ENCODE measurements around the gene AQP2.

DNA sequence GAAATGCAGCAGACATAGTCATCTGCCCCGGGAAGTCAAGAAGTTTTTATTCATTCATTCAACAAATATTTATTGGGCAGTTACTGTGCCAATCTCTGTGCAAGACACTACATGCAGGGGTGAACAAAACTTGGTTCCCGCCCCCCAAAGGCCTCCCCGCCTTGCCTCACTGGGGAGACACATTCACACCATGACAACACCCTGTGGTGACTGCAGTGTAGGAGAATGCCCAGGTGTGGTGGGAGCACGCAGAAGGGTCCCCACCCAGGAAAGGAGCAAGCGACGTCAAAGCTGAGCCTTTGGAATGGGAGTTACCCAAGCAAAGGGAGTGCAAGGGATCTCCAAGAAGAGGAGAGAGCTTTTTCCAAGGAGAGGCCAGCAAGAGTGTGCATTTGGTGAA lies 20.6 kb downstream of the AQP2 start:
- no peak for TF ChIP-seq ELF4 (CRISPR knock-in tag; IDR thresholded peaks at IDR 0.05; ENCODE audit: borderline replicate concordance)
- TF ChIP-seq FIP1L1 (IDR thresholded peaks at IDR 0.05; ENCODE audit: borderline replicate concordance, insufficient read depth, low read depth, low read length), result no peak
- no peak for TF ChIP-seq SMAD3 (CRISPR knock-in tag; IDR thresholded peaks at IDR 0.05)
- no peak for TF ChIP-seq ZNF773 (CRISPR knock-in tag; IDR thresholded peaks at IDR 0.05; ENCODE audit: borderline replicate concordance)
- TF ChIP-seq, protein P1, sequence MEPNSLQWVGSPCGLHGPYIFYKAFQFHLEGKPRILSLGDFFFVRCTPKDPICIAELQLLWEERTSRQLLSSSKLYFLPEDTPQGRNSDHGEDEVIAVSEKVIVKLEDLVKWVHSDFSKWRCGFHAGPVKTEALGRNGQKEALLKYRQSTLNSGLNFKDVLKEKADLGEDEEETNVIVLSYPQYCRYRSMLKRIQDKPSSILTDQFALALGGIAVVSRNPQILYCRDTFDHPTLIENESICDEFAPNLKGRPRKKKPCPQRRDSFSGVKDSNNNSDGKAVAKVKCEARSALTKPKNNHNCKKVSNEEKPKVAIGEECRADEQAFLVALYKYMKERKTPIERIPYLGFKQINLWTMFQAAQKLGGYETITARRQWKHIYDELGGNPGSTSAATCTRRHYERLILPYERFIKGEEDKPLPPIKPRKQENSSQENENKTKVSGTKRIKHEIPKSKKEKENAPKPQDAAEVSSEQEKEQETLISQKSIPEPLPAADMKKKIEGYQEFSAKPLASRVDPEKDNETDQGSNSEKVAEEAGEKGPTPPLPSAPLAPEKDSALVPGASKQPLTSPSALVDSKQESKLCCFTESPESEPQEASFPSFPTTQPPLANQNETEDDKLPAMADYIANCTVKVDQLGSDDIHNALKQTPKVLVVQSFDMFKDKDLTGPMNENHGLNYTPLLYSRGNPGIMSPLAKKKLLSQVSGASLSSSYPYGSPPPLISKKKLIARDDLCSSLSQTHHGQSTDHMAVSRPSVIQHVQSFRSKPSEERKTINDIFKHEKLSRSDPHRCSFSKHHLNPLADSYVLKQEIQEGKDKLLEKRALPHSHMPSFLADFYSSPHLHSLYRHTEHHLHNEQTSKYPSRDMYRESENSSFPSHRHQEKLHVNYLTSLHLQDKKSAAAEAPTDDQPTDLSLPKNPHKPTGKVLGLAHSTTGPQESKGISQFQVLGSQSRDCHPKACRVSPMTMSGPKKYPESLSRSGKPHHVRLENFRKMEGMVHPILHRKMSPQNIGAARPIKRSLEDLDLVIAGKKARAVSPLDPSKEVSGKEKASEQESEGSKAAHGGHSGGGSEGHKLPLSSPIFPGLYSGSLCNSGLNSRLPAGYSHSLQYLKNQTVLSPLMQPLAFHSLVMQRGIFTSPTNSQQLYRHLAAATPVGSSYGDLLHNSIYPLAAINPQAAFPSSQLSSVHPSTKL (CRISPR knock-in tag; IDR thresholded peaks at IDR 0.05), result no peak
- TF ChIP-seq ZNF263 (CRISPR knock-in tag; IDR thresholded peaks at IDR 0.05), result no peak
- TF ChIP-seq POLR2A (IDR thresholded peaks at IDR 0.05; ENCODE audit: insufficient read depth in 1 of 2, low read depth in 2 of 2, low read length in 2 of 2), result no peak
- no peak for TF ChIP-seq ZNF576 (CRISPR knock-in tag; IDR thresholded peaks at IDR 0.05)
- TF ChIP-seq, protein P2, sequence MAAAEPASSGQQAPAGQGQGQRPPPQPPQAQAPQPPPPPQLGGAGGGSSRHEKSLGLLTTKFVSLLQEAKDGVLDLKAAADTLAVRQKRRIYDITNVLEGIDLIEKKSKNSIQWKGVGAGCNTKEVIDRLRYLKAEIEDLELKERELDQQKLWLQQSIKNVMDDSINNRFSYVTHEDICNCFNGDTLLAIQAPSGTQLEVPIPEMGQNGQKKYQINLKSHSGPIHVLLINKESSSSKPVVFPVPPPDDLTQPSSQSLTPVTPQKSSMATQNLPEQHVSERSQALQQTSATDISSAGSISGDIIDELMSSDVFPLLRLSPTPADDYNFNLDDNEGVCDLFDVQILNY (CRISPR knock-in tag; conservative IDR thresholded peaks at IDR 0.05), result no peak
- no peak for TF ChIP-seq ZNF326 (CRISPR knock-in tag; IDR thresholded peaks at IDR 0.05; ENCODE audit: borderline replicate concordance)
- no peak for TF ChIP-seq POLR2AphosphoS5 (IDR thresholded peaks at IDR 0.05; ENCODE audit: low read depth, low read length)
- no peak for TF ChIP-seq CTCF (CRISPR knock-in tag; IDR thresholded peaks at IDR 0.05)
- TF ChIP-seq, protein P3, sequence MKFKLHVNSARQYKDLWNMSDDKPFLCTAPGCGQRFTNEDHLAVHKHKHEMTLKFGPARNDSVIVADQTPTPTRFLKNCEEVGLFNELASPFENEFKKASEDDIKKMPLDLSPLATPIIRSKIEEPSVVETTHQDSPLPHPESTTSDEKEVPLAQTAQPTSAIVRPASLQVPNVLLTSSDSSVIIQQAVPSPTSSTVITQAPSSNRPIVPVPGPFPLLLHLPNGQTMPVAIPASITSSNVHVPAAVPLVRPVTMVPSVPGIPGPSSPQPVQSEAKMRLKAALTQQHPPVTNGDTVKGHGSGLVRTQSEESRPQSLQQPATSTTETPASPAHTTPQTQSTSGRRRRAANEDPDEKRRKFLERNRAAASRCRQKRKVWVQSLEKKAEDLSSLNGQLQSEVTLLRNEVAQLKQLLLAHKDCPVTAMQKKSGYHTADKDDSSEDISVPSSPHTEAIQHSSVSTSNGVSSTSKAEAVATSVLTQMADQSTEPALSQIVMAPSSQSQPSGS (CRISPR knock-in tag; IDR thresholded peaks at IDR 0.05), result no peak
- no peak for TF ChIP-seq RFX1 (IDR thresholded peaks at IDR 0.05)

All from HepG2 (cell line).